Astrocyte of the spinal cord (primary cell): Measurements from ENCODE around the gene TMEM212.

Experiments
- DNase-seq: peaks from one replicate; pipeline ENCODE4 v3.0.0; 2011; ENCODE audit warnings: low read depth, low spot score
- H3K4me3 ChIP-seq: 2 replicates; pipeline ENCODE4 v1.5.1; 2011; ENCODE audit warnings: low read depth, mild to moderate bottlenecking, low read length, moderate library complexity
- CTCF ChIP-seq: IDR thresholded peaks from 2 replicates; pipeline ENCODE4 v1.5.1; 2012; ENCODE audit warnings: low read depth, mild to moderate bottlenecking, low read length, inconsistent platforms
- in situ Hi-C: cut with HindIII; loops from 2 replicates; pipeline ENCODE4 v1.10.0; 2017; ENCODE audit warnings: low sequenced_read_pairs

TMEM212 gene

GRCh38 chr3:171832989-171833388 is 10.2 kb upstream of the TMEM212 start:
- no peak overlapping the region for H3K4me3 ChIP-seq
- DNase-seq = no peak
- TF ChIP-seq CTCF = no peak
- in situ Hi-C loops = no loop called here

- DNase-seq = peak; percentile 56
- H3K4me3 ChIP-seq = no peak overlapping the region
- in situ Hi-C loops = no loop called here
- peak; percentile 50 for TF ChIP-seq CTCF
Measured at GRCh38 chr3:171833789-171834460, 9.2 kb upstream of the TMEM212 start.

GRCh38 chr3:171834461-171834801 is 8.7 kb upstream of the TMEM212 start:
- no peak for TF ChIP-seq CTCF
- H3K4me3 ChIP-seq = no peak overlapping the region
- in situ Hi-C loops = no loop called here
- no peak for DNase-seq

- no peak overlapping the region for H3K4me3 ChIP-seq
- TF ChIP-seq CTCF = no peak
- no peak for DNase-seq
- in situ Hi-C loops = no loop called here
Measured at GRCh38 chr3:171835116-171835515, 8.0 kb upstream of the TMEM212 start.

GRCh38 chr3:171835613-171836012 is 7.5 kb upstream of the TMEM212 start:
- in situ Hi-C loops = no loop called here
- TF ChIP-seq CTCF = no peak
- H3K4me3 ChIP-seq = no peak overlapping the region
- no peak for DNase-seq

- TF ChIP-seq CTCF = no peak
- in situ Hi-C loops = no loop called here
- H3K4me3 ChIP-seq = no peak overlapping the region
- no peak for DNase-seq
Measured at GRCh38 chr3:171836855-171837254, 6.3 kb upstream of the TMEM212 start.

GRCh38 chr3:171837698-171838097 is 5.5 kb upstream of the TMEM212 start:
- in situ Hi-C loops = no loop called here
- no peak for TF ChIP-seq CTCF
- no peak for DNase-seq
- no peak overlapping the region for H3K4me3 ChIP-seq
